Mammary epithelial cell (primary cell): ENCODE data around the gene ATP4A.
A peak's percentile ranks its signal among the peaks of the same experiment; 100 is the strongest.

Experiments used
- EZH2 ChIP-seq: IDR thresholded peaks from 2 replicates; pipeline ENCODE4 v1.6.1; 2012; ENCODE audit warnings: low read length, inconsistent platforms, borderline replicate concordance
- TF ChIP-seq, protein P1 (sequence below), 2 donors: IDR thresholded peaks in 1 of 2; conservative IDR thresholded peaks in 1 of 2; 2 replicates each; pipeline ENCODE4 v1.5.1; 2011 to 2012; ENCODE audit warnings: inconsistent platforms in 2 of 2, low read length in 2 of 2, mild to moderate bottlenecking in 2 of 2, control low read depth in 1 of 2, low read depth in 1 of 2; ENCODE audit not compliant: insufficient read depth in 1 of 2; ENCODE audit errors: extremely low read depth in 1 of 2

- TF ChIP-seq, protein P1, sequence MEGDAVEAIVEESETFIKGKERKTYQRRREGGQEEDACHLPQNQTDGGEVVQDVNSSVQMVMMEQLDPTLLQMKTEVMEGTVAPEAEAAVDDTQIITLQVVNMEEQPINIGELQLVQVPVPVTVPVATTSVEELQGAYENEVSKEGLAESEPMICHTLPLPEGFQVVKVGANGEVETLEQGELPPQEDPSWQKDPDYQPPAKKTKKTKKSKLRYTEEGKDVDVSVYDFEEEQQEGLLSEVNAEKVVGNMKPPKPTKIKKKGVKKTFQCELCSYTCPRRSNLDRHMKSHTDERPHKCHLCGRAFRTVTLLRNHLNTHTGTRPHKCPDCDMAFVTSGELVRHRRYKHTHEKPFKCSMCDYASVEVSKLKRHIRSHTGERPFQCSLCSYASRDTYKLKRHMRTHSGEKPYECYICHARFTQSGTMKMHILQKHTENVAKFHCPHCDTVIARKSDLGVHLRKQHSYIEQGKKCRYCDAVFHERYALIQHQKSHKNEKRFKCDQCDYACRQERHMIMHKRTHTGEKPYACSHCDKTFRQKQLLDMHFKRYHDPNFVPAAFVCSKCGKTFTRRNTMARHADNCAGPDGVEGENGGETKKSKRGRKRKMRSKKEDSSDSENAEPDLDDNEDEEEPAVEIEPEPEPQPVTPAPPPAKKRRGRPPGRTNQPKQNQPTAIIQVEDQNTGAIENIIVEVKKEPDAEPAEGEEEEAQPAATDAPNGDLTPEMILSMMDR (conservative IDR thresholded peaks at IDR 0.05 in 1 of 2, IDR thresholded peaks at IDR 0.05 in 1 of 2; ENCODE audit: extremely low read depth in 1 of 2, insufficient read depth in 1 of 2, low read depth in 1 of 2, low read length in 2 of 2) = peak; percentile 7 to 16
- no peak for TF ChIP-seq EZH2
Measured at GRCh38 chr19:35555301-35556005, 8.0 kb downstream of the ATP4A start.
